Activated CD4-positive, alpha-beta T cell treated with anti-CD3 and anti-CD28 coated beads for 4 hours (primary cell): ENCODE measurements around the gene EXOC6B.

Experiments
- DNase-seq, 2 donors: peaks; one replicate each; pipeline ENCODE4 v3.0.0-alpha.2; 2020

EXOC6B gene

GRCh38 chr2:72263043-72263775 is 562.6 kb downstream of the EXOC6B start:
- no peak for DNase-seq

- no peak for DNase-seq
Measured at GRCh38 chr2:72261076-72261475, 564.8 kb downstream of the EXOC6B start.

GRCh38 chr2:72255540-72255939 is 570.3 kb downstream of the EXOC6B start:
- no peak for DNase-seq

- no peak for DNase-seq
Measured at GRCh38 chr2:72254831-72255451, 570.9 kb downstream of the EXOC6B start.

GRCh38 chr2:72238311-72238710 is 587.5 kb downstream of the EXOC6B start:
- DNase-seq: no peak

- no peak for DNase-seq
Measured at GRCh38 chr2:72237549-72237948, 588.3 kb downstream of the EXOC6B start.

- DNase-seq: no peak
Measured at GRCh38 chr2:72236445-72237067, 589.3 kb downstream of the EXOC6B start.

- no peak for DNase-seq
Measured at GRCh38 chr2:72235497-72236415, 590.1 kb downstream of the EXOC6B start.

- no peak for DNase-seq
Measured at GRCh38 chr2:72233211-72233610, 592.6 kb downstream of the EXOC6B start.

- no peak for DNase-seq
Measured at GRCh38 chr2:72222829-72223564, 602.8 kb downstream of the EXOC6B start.

- DNase-seq: no peak
Measured at GRCh38 chr2:72220170-72220569, 605.7 kb downstream of the EXOC6B start.

- DNase-seq: no peak
Measured at GRCh38 chr2:72214429-72215143, 611.2 kb downstream of the EXOC6B start.

- DNase-seq: no peak
Measured at GRCh38 chr2:72212486-72212855, 613.4 kb downstream of the EXOC6B start.

- DNase-seq: no peak
Measured at GRCh38 chr2:72211777-72212485, 613.9 kb downstream of the EXOC6B start.

- DNase-seq: no peak
Measured at GRCh38 chr2:72211350-72211749, 614.5 kb downstream of the EXOC6B start.

GRCh38 chr2:72210470-72210869 is 615.4 kb downstream of the EXOC6B start:
- DNase-seq: no peak

GRCh38 chr2:72208225-72208624 is 617.6 kb downstream of the EXOC6B start:
- DNase-seq: no peak

- DNase-seq: no peak
Measured at GRCh38 chr2:72207334-72207733, 618.5 kb downstream of the EXOC6B start.

- no peak for DNase-seq
Measured at GRCh38 chr2:72205504-72205881, 620.3 kb downstream of the EXOC6B start.

- no peak for DNase-seq
Measured at GRCh38 chr2:72204786-72205503, 620.9 kb downstream of the EXOC6B start.
